Measurements from ENCODE around the gene RAB8A. TPM values are rescaled to one million over a fixed set of nuclear protein-coding genes. Genes with fewer than 3 reads are reported as not detected.

The RAB8A gene
- total and polyA plus RNA-seq, 2 of the 8 experiments (the other 6 are each of a cell fraction or from before 2014, with no cell fraction given): 65.8 to 97.0 TPM

GRCh38 chr19:16064209-16064889, 47.3 kb upstream of the RAB8A start:
- FAIRE-seq: no peak
- no peak for TF ChIP-seq SAP30 (IDR thresholded peaks at IDR 0.05; ENCODE audit: insufficient read depth, insufficient replicate concordance, low read length)
- TF ChIP-seq GABPA (IDR thresholded peaks at IDR 0.05; ENCODE audit: borderline replicate concordance, insufficient read depth, low read length): no peak
- no peak for TF ChIP-seq SIRT6 (IDR thresholded peaks at IDR 0.05; ENCODE audit: low read length)
- TF ChIP-seq TCF12 (IDR thresholded peaks at IDR 0.05; ENCODE audit: low read depth, low read length): no peak
- TF ChIP-seq JUN (IDR thresholded peaks at IDR 0.05; ENCODE audit: low read depth, low read length): no peak
- TF ChIP-seq RAD21 (IDR thresholded peaks at IDR 0.05 in 1 of 2, conservative IDR thresholded peaks at IDR 0.05 in 1 of 2; ENCODE audit: low read depth in 2 of 2, low read length in 2 of 2): no peak
- no peak for TF ChIP-seq EGR1 (IDR thresholded peaks at IDR 0.05; ENCODE audit: borderline replicate concordance, low read depth, low read length)
- no peak for TF ChIP-seq POLR2AphosphoS5 (IDR thresholded peaks at IDR 0.05; ENCODE audit: low read depth, low read length)
- no peak for TF ChIP-seq CTBP2 (IDR thresholded peaks at IDR 0.05; ENCODE audit: borderline replicate concordance, insufficient read depth, insufficient read length, low read length)
- TF ChIP-seq EZH2 (IDR thresholded peaks at IDR 0.05; ENCODE audit: low read depth, low read length, severe bottlenecking): no peak
- TF ChIP-seq BCL11A (IDR thresholded peaks at IDR 0.05; ENCODE audit: low read depth in 2 of 2, low read length in 2 of 2): no peak

More at GRCh38 chr19:16064209-16064889, 47.3 kb upstream of the RAB8A start:
- no peak overlapping the region for H2BK15ac ChIP-seq (ENCODE audit: low read length)
- H3K18ac ChIP-seq (ENCODE audit: extremely low read depth, low read length): no peak overlapping the region; the same call in 1 of the 2 replicates
- H4K5ac ChIP-seq (ENCODE audit: insufficient read length, low read depth, low read length): no peak overlapping the region
- no peak overlapping the region for H3K27ac ChIP-seq (ENCODE audit: low read depth, low read length)
- H4K20me1 ChIP-seq (replicated peaks in 1 of 2; ENCODE audit: control insufficient read depth in 1 of 2, insufficient read depth in 2 of 2, low read length in 2 of 2): peaks cover 0 to 4% of the 10 kb centered on the region in 2 experiments
- no peak overlapping the region for H2BK120ac ChIP-seq (replicated peaks; ENCODE audit: low read depth, low read length)
- no peaks in the 10 kb centered on the region for H3K36me3 ChIP-seq (ENCODE audit: control insufficient read depth in 2 of 4, insufficient read depth in 4 of 4, low read length in 3 of 4)
- no peak overlapping the region for H3K23ac ChIP-seq (ENCODE audit: insufficient read length)
- H3K4me3 ChIP-seq (ENCODE audit: extremely low read depth in 1 of 4, insufficient read depth in 2 of 4, low read depth in 3 of 4, low read length in 4 of 4): no peak overlapping the region
- 0 out of 2 replicates have a peak overlapping the region, but pooled peaks have one; percentile 9 for H2BK12ac ChIP-seq (ENCODE audit: low read depth, low read length)
- no peak overlapping the region for H2BK5ac ChIP-seq (ENCODE audit: low read depth, low read length)
- H2BK20ac ChIP-seq (ENCODE audit: low read length): no peak overlapping the region
- no peaks in the 10 kb centered on the region for H3K27me3 ChIP-seq (replicated peaks in 1 of 4; ENCODE audit: control insufficient read depth in 3 of 4, extremely low read depth in 1 of 4, insufficient read depth in 3 of 4, low read length in 3 of 4)
- no peak overlapping the region; the same call in 1 of the 2 replicates for H4K8ac ChIP-seq (ENCODE audit: extremely low read depth, insufficient read depth, low read length)
- H2AK5ac ChIP-seq (ENCODE audit: low read depth, low read length): no peak overlapping the region
- no peak overlapping the region for H2AFZ ChIP-seq (ENCODE audit: low read length)
- no peak overlapping the region for H4K91ac ChIP-seq (replicated peaks; ENCODE audit: insufficient read length, low read length)
- no peak for DNase-seq (ENCODE audit: low read depth in 1 of 2, low spot score in 2 of 2)
- no peak overlapping the region for H3K4me2 ChIP-seq (ENCODE audit: insufficient read depth in 1 of 2, low read depth in 2 of 2, low read length in 2 of 2)
- H3K9ac ChIP-seq (replicated peaks in 1 of 4; ENCODE audit: extremely low read depth in 1 of 4, low read depth in 3 of 4, low read length in 3 of 4): no peak overlapping the region; a peak in 2 of 7 replicates
- H3K79me2 ChIP-seq (ENCODE audit: control insufficient read depth in 1 of 2, insufficient read depth in 2 of 2, low read length in 2 of 2): no peaks in the 10 kb centered on the region
- H3K23me2 ChIP-seq (ENCODE audit: low read depth, low read length): peaks cover 8% of the 10 kb centered on the region
- peaks cover 0 to 5% (median 0%) of the 10 kb centered on the region in 4 experiments; a peak in 2 of 7 replicates for H3K4me1 ChIP-seq (replicated peaks in 1 of 4; ENCODE audit: control insufficient read depth in 3 of 4, insufficient read depth in 4 of 4, low read length in 3 of 4)
- 89% methylated on average over 16 of the region's 16 CpGs; no CpG with 5 or more reads in 1 of the 2 experiments for WGBS, 2 experiments (ENCODE audit: extremely low coverage in 1 of 2, insufficient coverage in 1 of 2, insufficient read length in 1 of 2, insufficient replicate concordance in 2 of 2, low coverage in 1 of 2, low lambda C conversion rate in 2 of 2, missing lambda C conversion rate in 1 of 2)
- ChIA-PET CTCF (ENCODE audit: partially characterized antibody) (interaction anchor here (0.6 to 6.5 kb wide), 13 partner anchors 11 to 1694 kb away, joined by 3 to 107 read pairs (median 3); partner anchors contain the start of gene TPM4), POLR2A (ENCODE audit: partially characterized antibody) (interaction anchor here (0.6 to 7.3 kb wide), 5 partner anchors 11 to 124 kb away, joined by 3 to 99 read pairs (median 3); partner anchors contain the start of gene TPM4)
- no peak overlapping the region for H3K14ac ChIP-seq (ENCODE audit: insufficient read length)
- peaks cover 0 to 3% of the 10 kb centered on the region in 2 experiments for H3K9me3 ChIP-seq (ENCODE audit: insufficient read depth in 2 of 2, low read depth in 1 of 2, low read length in 1 of 2)
- H3K4ac ChIP-seq (replicated peaks; ENCODE audit: insufficient read length, low read depth, low read length): no peak overlapping the region
- no peak overlapping the region for H3K56ac ChIP-seq (replicated peaks; ENCODE audit: insufficient read length, low read depth, low read length)
- H3K79me1 ChIP-seq (ENCODE audit: low read depth, low read length): no peaks in the 10 kb centered on the region

Measured in H1 (cell line).